Smooth muscle cell (in vitro differentiated cells): ENCODE measurements around the gene LARP1. TPM values are rescaled to one million over a fixed set of nuclear protein-coding genes. Genes with fewer than 3 reads are reported as not detected.
"Not testable (repeated sequence)": the region's sequence is repeated elsewhere in the genome, so short reads cannot be mapped to it uniquely, and the experiment has no call there.

Experiments
- DNase-seq: peaks from one replicate; lab custom pipeline; 2025; ENCODE audit not compliant: unreplicated experiment; lab: John Stamatoyannopoulos, UW
- H2AFZ ChIP-seq: fragments of 200-600 bp; sonication (generic); 2 replicates; pipeline ENCODE4 v1.6.0; 2016; ENCODE audit warnings: antibody characterized with exemption, low read depth, mild to moderate bottlenecking
- H3F3A ChIP-seq: fragments of 200-600 bp; sonication (generic); 2 replicates; pipeline ENCODE4 v1.6.0; 2017; ENCODE audit warnings: antibody characterized with exemption, low read depth
- H3K27ac ChIP-seq: fragments of 200-600 bp; sonication (generic); 2 replicates; pipeline ENCODE4 v1.5.1; 2016; ENCODE audit warnings: low read depth, mild to moderate bottlenecking
- H3K27me3 ChIP-seq: fragments of 200-600 bp; sonication (generic); 2 replicates; pipeline ENCODE4 v1.6.1; 2016; ENCODE audit warnings: low read depth, mild to moderate bottlenecking
- H3K36me3 ChIP-seq: fragments of 200-600 bp; sonication (generic); 2 replicates; pipeline ENCODE4 v1.5.1; 2016; ENCODE audit warnings: low read depth
- H3K4me1 ChIP-seq: fragments of 200-600 bp; sonication (generic); 2 replicates; pipeline ENCODE4 v1.5.1; 2016; ENCODE audit warnings: low read depth
- H3K4me2 ChIP-seq: fragments of 200-600 bp; sonication (generic); 2 replicates; pipeline ENCODE4 v1.6.0; 2016; ENCODE audit warnings: mild to moderate bottlenecking
- H3K4me3 ChIP-seq: fragments of 200-600 bp; sonication (generic); 2 replicates; pipeline ENCODE4 v1.5.1; 2016; ENCODE audit warnings: mild to moderate bottlenecking
- H3K79me2 ChIP-seq: fragments of 200-600 bp; sonication (generic); 2 replicates; pipeline ENCODE4 v1.6.0; 2016; ENCODE audit warnings: low read depth, mild to moderate bottlenecking
- H3K9ac ChIP-seq: fragments of 200-600 bp; sonication (generic); 2 replicates; pipeline ENCODE4 v1.6.0; 2016; ENCODE audit warnings: low read depth
- H3K9me3 ChIP-seq: fragments of 200-600 bp; sonication (generic); replicated peaks from 2 replicates; pipeline ENCODE4 v1.5.1; 2016; ENCODE audit warnings: low read depth
- H4K20me1 ChIP-seq: fragments of 200-600 bp; sonication (generic); 2 replicates; pipeline ENCODE4 v1.6.0; 2016; ENCODE audit warnings: low read depth
- CTCF ChIP-seq: fragments of 200-600 bp; sonication (generic); IDR thresholded peaks from 2 replicates; pipeline ENCODE4 v1.5.1; 2017; ENCODE audit warnings: borderline replicate concordance, mild to moderate bottlenecking, antibody characterized with exemption; ENCODE audit not compliant: insufficient read depth, poor library complexity, severe bottlenecking
- WGBS: methylation state at CpG from one replicate; pipeline ENCODE4 v1.1.7; 2016; ENCODE audit warnings: low lambda C conversion rate; 5-methylcytosine and 5-hydroxymethylcytosine counted together
- polyA plus RNA-seq: library from polyadenylated mRNA; unstranded; fragments of >200 nt; fragmentation: Nextera tagmentation; extraction: Ambion mirVana; gene quantifications from 2 replicates; pipeline ENCODE4 v1.2.1, GENCODE V29; 2016
- total RNA-seq: library from RNA; depleted of rRNA; stranded (reverse); fragments of >200 nt; gene quantifications from 2 replicates; pipeline ENCODE4 v1.2.3, GENCODE V29; 2014

Gene LARP1
- total and polyA plus RNA-seq, 2 experiments from 2014 or later, result 31.3 to 44.9 TPM

- Histone ChIP-seq H2AFZ (no peak overlapping the region), H3K9ac (no peak overlapping the region), H3K79me2 (no peaks in the 10 kb centered on the region), H3F3A (no peaks in the 10 kb centered on the region), H3K27ac (no peak overlapping the region), H4K20me1 (no peaks in the 10 kb centered on the region), H3K4me1 (peaks cover 7% of the 10 kb centered on the region), H3K4me3 (no peak overlapping the region), H3K36me3 (no peaks in the 10 kb centered on the region), H3K4me2 (no peak overlapping the region), H3K9me3 (no peaks in the 10 kb centered on the region), H3K27me3 (no peaks in the 10 kb centered on the region)
- no peak for TF ChIP-seq CTCF
- DNase-seq, result no peak
- WGBS, result 86% methylated on average over 1 of the region's 1 CpG
Measured at GRCh38 chr5:154745349-154745748, 9.8 kb upstream of the LARP1 start.

- Histone ChIP-seq H3K9ac (no peak overlapping the region), H3K4me2 (no peak overlapping the region), H3K27me3 (no peaks in the 10 kb centered on the region), H3K4me3 (no peak overlapping the region), H3K27ac (no peak overlapping the region), H3F3A (peaks cover 9% of the 10 kb centered on the region), H3K36me3 (no peaks in the 10 kb centered on the region), H3K79me2 (no peaks in the 10 kb centered on the region), H3K9me3 (no peaks in the 10 kb centered on the region), H3K4me1 (peaks cover 11% of the 10 kb centered on the region), H2AFZ (no peak overlapping the region), H4K20me1 (no peaks in the 10 kb centered on the region)
- TF ChIP-seq CTCF, result no peak
- WGBS, result 75% methylated on average over 1 of the region's 1 CpG
- DNase-seq, result no peak
Measured at GRCh38 chr5:154749491-154749890, 5.7 kb upstream of the LARP1 start.

GRCh38 chr5:154750641-154751040 is 4.5 kb upstream of the LARP1 start:
- H3K9me3 ChIP-seq, H3K36me3 ChIP-seq, H3K79me2 ChIP-seq, H3K4me3 ChIP-seq, DNase-seq, H2AFZ ChIP-seq, H3K4me2 ChIP-seq, H3K27me3 ChIP-seq, H3K9ac ChIP-seq, H3K27ac ChIP-seq, H4K20me1 ChIP-seq: not testable (repeated sequence)
- H3K4me1 ChIP-seq, result peaks cover 13% of the 10 kb centered on the region
- WGBS, result 97% methylated on average over 2 of the region's 2 CpGs
- H3F3A ChIP-seq, result peaks cover 11% of the 10 kb centered on the region

GRCh38 chr5:154751854-154752253 is 3.3 kb upstream of the LARP1 start:
- Histone ChIP-seq H3K4me2 (no peak overlapping the region), H3K79me2 (peaks cover 16% of the 10 kb centered on the region), H3K27me3 (no peaks in the 10 kb centered on the region), H3K4me1 (peaks cover 13% of the 10 kb centered on the region), H3K4me3 (no peak overlapping the region), H4K20me1 (no peaks in the 10 kb centered on the region), H3K27ac (no peak overlapping the region), H3F3A (peaks cover 11% of the 10 kb centered on the region), H3K9me3 (no peaks in the 10 kb centered on the region), H3K36me3 (no peaks in the 10 kb centered on the region), H2AFZ (no peak overlapping the region), H3K9ac (no peak overlapping the region)
- DNase-seq, result no peak
- TF ChIP-seq CTCF, result no peak
